Activated CD8-positive, alpha-beta memory T cell treated with anti-CD3 and anti-CD28 coated beads for 4 hours (primary cell): ENCODE data around the gene EGR4.

ENCODE experiments used
- DNase-seq, 2 donors: peaks; one replicate each; pipeline ENCODE4 v3.0.0-alpha.2; 2020; ENCODE audit warnings: low read depth in 2 of 2

The EGR4 gene

DNA sequence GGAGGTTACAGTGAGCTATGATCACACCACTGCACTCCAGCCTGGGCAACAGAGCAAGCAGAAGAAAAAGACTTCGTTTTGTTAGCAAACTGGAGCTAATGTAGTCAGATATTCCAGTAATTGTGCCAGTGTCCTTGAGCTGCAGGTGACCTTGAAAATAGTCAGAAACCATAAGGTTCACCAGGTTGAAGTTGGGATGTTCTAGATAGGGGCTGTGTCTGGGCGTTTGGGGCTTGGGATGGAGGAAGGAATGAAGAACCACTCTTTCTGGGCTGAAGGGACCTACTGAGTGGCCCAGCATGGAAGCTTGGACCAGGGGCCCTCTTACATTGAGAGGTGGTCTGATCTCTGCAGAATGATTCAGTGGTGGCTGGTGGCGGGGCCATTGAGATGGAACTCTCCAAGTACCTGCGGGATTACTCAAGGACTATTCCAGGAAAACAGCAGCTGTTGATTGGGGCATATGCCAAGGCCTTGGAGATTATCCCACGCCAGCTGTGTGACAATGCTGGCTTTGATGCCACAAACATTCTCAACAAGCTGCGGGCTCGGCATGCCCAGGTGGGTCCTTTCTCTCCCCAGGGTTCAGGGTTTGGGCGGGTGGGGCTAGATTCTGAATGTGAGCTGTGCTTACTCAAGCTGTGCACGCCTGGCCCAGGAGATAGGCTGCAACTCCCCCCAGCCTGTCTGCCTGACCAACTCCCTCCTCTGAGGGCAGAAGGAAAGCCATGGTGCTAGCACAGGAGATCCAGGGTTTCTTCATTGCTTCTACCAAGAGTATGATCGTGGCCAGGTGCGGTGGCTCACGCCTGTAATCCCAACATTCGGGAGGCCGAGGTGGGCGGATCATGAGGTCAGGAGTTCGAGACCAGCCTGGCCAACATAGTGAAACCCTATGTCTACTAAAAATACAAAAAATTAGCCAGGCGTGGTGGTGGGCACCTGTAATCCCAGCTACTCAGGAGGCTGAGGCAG lies 42.2 kb downstream of the EGR4 start:
- DNase-seq = no peak

- no peak for DNase-seq
Measured at GRCh38 chr2:73249636-73250035, 43.7 kb downstream of the EGR4 start.

DNA sequence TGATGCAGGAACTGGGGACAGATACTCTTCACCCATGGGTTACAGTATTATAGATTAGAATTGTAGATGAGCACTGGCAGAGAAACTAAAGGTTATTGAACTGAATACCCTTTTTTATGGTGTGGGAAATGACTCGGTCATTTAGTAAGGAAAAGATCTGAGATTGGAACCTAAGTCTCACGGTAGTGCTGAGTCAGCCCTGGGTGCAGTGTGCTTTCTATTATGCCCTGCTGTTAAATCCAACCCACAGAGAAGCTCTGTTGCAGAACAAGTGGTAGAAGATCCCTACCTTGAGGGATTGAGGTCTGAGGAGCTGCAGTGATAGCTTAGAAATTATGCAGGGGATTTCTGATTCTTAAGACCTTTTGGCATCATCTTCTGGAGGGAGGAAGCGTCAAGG lies 46.5 kb downstream of the EGR4 start:
- DNase-seq = no peak

- DNase-seq = no peak
Measured at GRCh38 chr2:73244580-73244979, 48.8 kb downstream of the EGR4 start.

- no peak for DNase-seq
Measured at GRCh38 chr2:73243884-73244570, 49.3 kb downstream of the EGR4 start.
